BE2C (cell line): ENCODE data around the gene SRMS.
"Not testable (repeated sequence)": the region's sequence is repeated elsewhere in the genome, so short reads cannot be mapped to it uniquely, and the experiment has no call there.

Experiments
- DNase-seq: peaks from one replicate; pipeline ENCODE4 v3.0.0-alpha.2; 2020
- H3K27me3 ChIP-seq: fragments of 250-450 bp; sonication (Bioruptor Pico); 2 replicates; pipeline ENCODE4 v1.5.1; 2020; ENCODE audit warnings: mild to moderate bottlenecking
- H3K36me3 ChIP-seq: fragments of 250-450 bp; sonication (Bioruptor Pico); 2 replicates; pipeline ENCODE4 v1.5.1; 2020; ENCODE audit warnings: mild to moderate bottlenecking
- H3K4me1 ChIP-seq: fragments of 250-450 bp; sonication (Bioruptor Pico); 2 replicates; pipeline ENCODE4 v1.5.1; 2020
- H3K4me3 ChIP-seq: 2 replicates; pipeline ENCODE4 v1.5.1; 2011; ENCODE audit warnings: low read depth, low read length
- H3K9me3 ChIP-seq: fragments of 250-450 bp; sonication (Bioruptor Pico); 2 replicates; pipeline ENCODE4 v1.5.1; 2020
- TF ChIP-seq, protein P1 (sequence below): IDR thresholded peaks from 2 replicates; pipeline ENCODE4 v1.5.1; 2012; ENCODE audit warnings: mild to moderate bottlenecking, low read depth, low read length

SRMS gene

DNA sequence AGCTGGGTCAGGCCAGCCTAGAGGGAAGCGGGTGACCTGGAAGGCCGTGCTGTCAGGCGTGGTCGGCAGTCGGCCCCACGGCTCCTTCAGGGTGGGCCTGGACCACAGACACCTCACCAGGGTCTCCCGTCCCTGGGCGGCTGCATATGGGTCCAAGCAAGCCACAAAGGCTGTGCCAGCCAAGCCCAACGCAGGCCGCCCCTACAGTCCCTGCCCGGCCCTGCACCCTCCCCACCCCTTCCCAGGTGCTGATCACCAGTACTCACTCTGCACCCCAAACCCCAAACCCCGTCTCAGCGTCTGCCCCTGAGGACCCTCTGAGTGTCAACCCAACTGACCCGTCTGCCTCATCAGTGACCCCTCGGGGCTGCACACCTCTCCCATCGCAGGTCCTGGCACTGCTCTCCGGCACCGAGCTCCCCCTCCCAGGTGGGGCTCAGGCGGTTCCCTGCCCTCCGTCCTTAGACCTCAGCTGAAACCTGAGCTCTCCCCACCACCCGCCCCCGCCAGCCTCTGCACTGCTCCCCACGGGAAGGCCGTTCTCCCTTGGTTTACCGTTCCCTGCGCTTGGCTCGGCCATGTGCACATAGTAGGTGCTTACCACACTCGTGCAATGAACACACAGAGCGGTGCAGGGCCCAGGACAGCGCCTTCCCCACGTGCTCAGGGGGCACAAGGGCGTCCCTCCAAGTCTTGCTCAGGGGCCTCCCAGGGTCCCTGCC is 28.4 kb downstream of the SRMS start:
- DNase-seq: no peak
- Histone ChIP-seq H3K27me3 (no peaks in the 10 kb centered on the region), H3K9me3 (peaks cover 4% of the 10 kb centered on the region; the same call in 1 of the 2 replicates), H3K4me1 (no peaks in the 10 kb centered on the region), H3K36me3 (peaks cover 22% of the 10 kb centered on the region), H3K4me3 (peak overlapping the region; percentile 73)
- TF ChIP-seq, protein P1, sequence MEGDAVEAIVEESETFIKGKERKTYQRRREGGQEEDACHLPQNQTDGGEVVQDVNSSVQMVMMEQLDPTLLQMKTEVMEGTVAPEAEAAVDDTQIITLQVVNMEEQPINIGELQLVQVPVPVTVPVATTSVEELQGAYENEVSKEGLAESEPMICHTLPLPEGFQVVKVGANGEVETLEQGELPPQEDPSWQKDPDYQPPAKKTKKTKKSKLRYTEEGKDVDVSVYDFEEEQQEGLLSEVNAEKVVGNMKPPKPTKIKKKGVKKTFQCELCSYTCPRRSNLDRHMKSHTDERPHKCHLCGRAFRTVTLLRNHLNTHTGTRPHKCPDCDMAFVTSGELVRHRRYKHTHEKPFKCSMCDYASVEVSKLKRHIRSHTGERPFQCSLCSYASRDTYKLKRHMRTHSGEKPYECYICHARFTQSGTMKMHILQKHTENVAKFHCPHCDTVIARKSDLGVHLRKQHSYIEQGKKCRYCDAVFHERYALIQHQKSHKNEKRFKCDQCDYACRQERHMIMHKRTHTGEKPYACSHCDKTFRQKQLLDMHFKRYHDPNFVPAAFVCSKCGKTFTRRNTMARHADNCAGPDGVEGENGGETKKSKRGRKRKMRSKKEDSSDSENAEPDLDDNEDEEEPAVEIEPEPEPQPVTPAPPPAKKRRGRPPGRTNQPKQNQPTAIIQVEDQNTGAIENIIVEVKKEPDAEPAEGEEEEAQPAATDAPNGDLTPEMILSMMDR: no peak

GRCh38 chr20:63518351-63518861 is 29.1 kb downstream of the SRMS start:
- TF ChIP-seq, protein P1: peak; percentile 26

DNA sequence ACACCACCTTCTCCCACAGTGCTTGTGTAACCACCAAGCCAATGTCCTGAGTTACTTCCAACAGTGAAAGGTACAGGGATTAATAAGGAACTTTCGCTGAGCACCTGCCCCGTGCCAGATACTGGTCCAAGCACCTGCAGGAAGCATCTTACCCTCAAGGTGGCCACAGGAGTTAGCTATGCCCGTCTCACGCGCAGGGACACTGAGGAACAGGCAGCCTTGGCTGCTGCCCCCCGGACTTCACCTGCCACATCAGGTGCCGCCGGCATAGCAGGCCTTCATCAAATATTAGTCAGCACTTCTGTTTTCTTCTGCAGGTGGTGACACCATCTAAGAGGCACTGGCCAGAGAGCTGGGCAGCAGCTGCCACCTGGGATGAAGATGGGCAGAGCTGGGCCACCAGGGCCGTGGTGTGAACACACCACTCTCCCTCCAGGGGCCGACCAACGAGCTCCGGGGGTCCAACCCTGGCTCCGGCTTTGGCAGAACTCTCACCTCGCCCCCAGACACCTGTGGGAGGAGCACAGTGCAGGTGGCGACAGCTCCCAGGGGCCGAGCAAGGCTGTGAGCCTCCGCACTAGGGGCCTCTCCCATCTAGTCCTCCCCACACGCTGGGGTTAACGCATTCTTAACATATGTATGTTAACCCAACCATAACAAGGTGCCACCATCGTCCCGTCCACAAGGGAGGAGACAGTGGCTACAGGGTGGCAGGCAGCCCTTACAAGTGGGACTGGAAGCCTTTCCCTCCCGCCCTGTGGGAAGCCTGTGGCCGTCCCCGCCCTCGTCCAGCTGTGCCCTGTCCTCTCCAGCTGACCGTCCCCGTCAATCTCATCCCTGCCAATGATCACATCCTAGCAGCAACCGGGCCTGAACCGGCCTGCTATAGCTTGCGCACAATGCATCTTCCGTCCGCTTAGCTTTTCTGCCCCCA is 29.9 kb downstream of the SRMS start:
- Histone ChIP-seq H3K9me3 (no peaks in the 10 kb centered on the region), H3K36me3 (peaks cover 14% of the 10 kb centered on the region), H3K4me3 (no peak overlapping the region), H3K4me1 (no peaks in the 10 kb centered on the region), H3K27me3 (no peaks in the 10 kb centered on the region)
- DNase-seq: no peak
- TF ChIP-seq, protein P1: no peak

More at GRCh38 chr20:63518351-63518861, 29.1 kb downstream of the SRMS start:
- Histone ChIP-seq H3K4me1 (no peaks in the 10 kb centered on the region), H3K27me3 (no peaks in the 10 kb centered on the region), H3K4me3 (no peak overlapping the region), H3K9me3 (peaks cover 4% of the 10 kb centered on the region; the same call in 1 of the 2 replicates), H3K36me3 (peaks cover 19% of the 10 kb centered on the region)
- DNase-seq: peak; percentile 41

DNA sequence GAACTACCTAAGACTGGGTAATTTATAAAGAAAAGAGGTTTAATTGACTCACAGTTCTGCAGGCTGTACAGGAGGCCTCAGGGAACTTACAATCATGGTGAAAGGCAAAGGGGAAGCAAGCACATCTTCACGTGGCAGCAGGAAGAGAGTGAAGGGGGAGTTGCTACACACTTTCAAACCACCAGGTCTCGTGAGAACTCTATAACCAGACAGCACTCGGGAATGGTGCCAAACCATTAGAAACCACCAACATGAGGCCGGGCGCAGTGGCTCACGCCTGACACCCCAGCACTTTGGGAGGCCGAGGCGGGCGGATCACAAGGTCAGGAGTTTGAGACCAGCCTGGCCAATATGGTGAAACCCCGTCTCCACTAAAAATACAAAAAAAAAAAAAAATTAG is 33.0 kb downstream of the SRMS start:
- H3K36me3 ChIP-seq, H3K4me3 ChIP-seq, H3K27me3 ChIP-seq, H3K4me1 ChIP-seq, H3K9me3 ChIP-seq, DNase-seq: not testable (repeated sequence)

GRCh38 chr20:63513207-63513606 is 34.3 kb downstream of the SRMS start:
- TF ChIP-seq, protein P1: no peak
- no peak for DNase-seq
- no peaks in the 10 kb centered on the region for H3K36me3 ChIP-seq
- no peaks in the 10 kb centered on the region for H3K4me1 ChIP-seq
- H3K4me3 ChIP-seq: no peak overlapping the region
- H3K27me3 ChIP-seq: no peaks in the 10 kb centered on the region
- H3K9me3 ChIP-seq: no peaks in the 10 kb centered on the region

- no peak for DNase-seq
- peaks cover 4% of the 10 kb centered on the region; the same call in 1 of the 2 replicates for H3K9me3 ChIP-seq
- no peaks in the 10 kb centered on the region for H3K27me3 ChIP-seq
- H3K4me3 ChIP-seq: no peak overlapping the region
- no peaks in the 10 kb centered on the region for H3K4me1 ChIP-seq
- no peaks in the 10 kb centered on the region for H3K36me3 ChIP-seq
- TF ChIP-seq, protein P1: no peak
These were observed 38.4 kb downstream of the SRMS start for GRCh38 chr20:63509088-63509564.
